HG02610 (cell line): Measurements from ENCODE around the gene IGF1.
"Not testable (repeated sequence)": the region's sequence is repeated elsewhere in the genome, so short reads cannot be mapped to it uniquely, and the experiment has no call there.

Source experiments
- ATAC-seq: cut with Tn5 transposase; IDR thresholded peaks from one replicate; pipeline ENCODE4 v1.9.1; 2021; ENCODE audit warnings: mild to moderate bottlenecking, moderate library complexity; ENCODE audit not compliant: unreplicated experiment

The IGF1 gene

GRCh38 chr12:102462795-102463465 is 17.4 kb downstream of the IGF1 start:
- ATAC-seq, result no peak

- ATAC-seq, result no peak
These were observed 18.0 kb downstream of the IGF1 start for GRCh38 chr12:102462386-102462785.

- ATAC-seq, result no peak
These were observed 18.9 kb downstream of the IGF1 start for GRCh38 chr12:102461501-102461900.

GRCh38 chr12:102459314-102459713 is 21.0 kb downstream of the IGF1 start:
- no peak for ATAC-seq

- ATAC-seq, result no peak
These were observed 25.3 kb downstream of the IGF1 start for GRCh38 chr12:102454808-102455760.

GRCh38 chr12:102454330-102454729 is 26.0 kb downstream of the IGF1 start:
- no peak for ATAC-seq

GRCh38 chr12:102452605-102453004 is 27.8 kb downstream of the IGF1 start:
- ATAC-seq, result no peak

- not testable (repeated sequence) for ATAC-seq
These were observed 31.3 kb downstream of the IGF1 start for GRCh38 chr12:102449018-102449417.

- not testable (repeated sequence) for ATAC-seq
These were observed 32.9 kb downstream of the IGF1 start for GRCh38 chr12:102447426-102447825.

GRCh38 chr12:102444707-102445106 is 35.7 kb downstream of the IGF1 start:
- no peak for ATAC-seq

- no peak for ATAC-seq
These were observed 36.3 kb downstream of the IGF1 start for GRCh38 chr12:102444093-102444492.

GRCh38 chr12:102441077-102441596 is 39.2 kb downstream of the IGF1 start:
- ATAC-seq, result no peak

- no peak for ATAC-seq
These were observed 40.6 kb downstream of the IGF1 start for GRCh38 chr12:102439426-102440405.

GRCh38 chr12:102438827-102439210 is 41.5 kb downstream of the IGF1 start:
- ATAC-seq, result no peak

GRCh38 chr12:102438047-102438826 is 42.1 kb downstream of the IGF1 start:
- no peak for ATAC-seq

- ATAC-seq, result no peak
These were observed 42.9 kb downstream of the IGF1 start for GRCh38 chr12:102437511-102437910.

GRCh38 chr12:102436867-102437266 is 43.5 kb downstream of the IGF1 start:
- ATAC-seq, result no peak

GRCh38 chr12:102435827-102436436 is 44.4 kb downstream of the IGF1 start:
- no peak for ATAC-seq

- no peak for ATAC-seq
These were observed 47.1 kb downstream of the IGF1 start for GRCh38 chr12:102433304-102433703.
